Measurements from ENCODE around the gene HPSE2.

The HPSE2 gene

DNA sequence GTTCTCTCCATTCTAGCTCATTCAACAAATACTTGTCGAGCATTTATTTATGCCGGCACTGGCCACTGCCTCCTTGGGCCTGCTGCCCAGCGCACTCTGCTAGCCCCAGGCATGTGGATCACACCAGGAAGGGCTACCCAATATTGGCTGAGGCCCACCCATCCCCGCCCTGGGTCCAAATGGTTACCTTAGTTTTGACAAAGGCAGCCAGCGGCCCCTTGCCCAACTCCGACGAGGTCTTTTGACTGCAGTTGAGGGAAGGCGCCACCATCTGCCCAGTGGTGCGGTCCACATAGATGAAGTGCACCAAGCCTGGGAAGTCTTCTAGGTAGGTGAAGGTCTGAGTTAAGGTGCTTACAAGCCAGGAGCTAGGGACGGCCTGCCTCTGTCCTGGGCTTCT, 813.5 kb downstream of the HPSE2 start:
- TF ChIP-seq, protein P1, sequence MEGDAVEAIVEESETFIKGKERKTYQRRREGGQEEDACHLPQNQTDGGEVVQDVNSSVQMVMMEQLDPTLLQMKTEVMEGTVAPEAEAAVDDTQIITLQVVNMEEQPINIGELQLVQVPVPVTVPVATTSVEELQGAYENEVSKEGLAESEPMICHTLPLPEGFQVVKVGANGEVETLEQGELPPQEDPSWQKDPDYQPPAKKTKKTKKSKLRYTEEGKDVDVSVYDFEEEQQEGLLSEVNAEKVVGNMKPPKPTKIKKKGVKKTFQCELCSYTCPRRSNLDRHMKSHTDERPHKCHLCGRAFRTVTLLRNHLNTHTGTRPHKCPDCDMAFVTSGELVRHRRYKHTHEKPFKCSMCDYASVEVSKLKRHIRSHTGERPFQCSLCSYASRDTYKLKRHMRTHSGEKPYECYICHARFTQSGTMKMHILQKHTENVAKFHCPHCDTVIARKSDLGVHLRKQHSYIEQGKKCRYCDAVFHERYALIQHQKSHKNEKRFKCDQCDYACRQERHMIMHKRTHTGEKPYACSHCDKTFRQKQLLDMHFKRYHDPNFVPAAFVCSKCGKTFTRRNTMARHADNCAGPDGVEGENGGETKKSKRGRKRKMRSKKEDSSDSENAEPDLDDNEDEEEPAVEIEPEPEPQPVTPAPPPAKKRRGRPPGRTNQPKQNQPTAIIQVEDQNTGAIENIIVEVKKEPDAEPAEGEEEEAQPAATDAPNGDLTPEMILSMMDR (IDR thresholded peaks at IDR 0.05; ENCODE audit: borderline replicate concordance, insufficient read depth, low read depth, low read length): no peak
- H3K4me3 ChIP-seq (ENCODE audit: low read depth, low read length): no peak overlapping the region

DNA sequence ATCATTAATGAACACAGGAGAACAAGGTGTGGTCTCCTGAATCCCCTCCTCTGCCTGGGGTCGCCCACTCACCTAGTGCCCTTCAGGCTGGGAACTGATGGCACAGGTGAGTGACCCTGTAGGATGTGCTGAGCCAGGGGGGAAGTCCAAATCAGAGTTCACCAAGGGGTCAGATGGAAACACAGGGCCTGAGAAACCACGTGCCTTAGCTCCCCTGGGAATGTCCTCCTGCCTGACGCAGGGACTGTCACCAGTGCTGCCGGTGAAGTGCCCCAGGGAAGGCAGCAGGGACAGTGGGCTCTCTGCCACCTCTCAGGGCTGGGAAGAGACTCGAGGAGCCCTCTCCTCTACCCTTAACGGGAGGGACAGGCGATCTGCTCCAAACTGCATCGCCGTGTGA, 814.9 kb downstream of the HPSE2 start:
- TF ChIP-seq, protein P1 (IDR thresholded peaks at IDR 0.05; ENCODE audit: borderline replicate concordance, insufficient read depth, low read depth, low read length): no peak
- no peak overlapping the region for H3K4me3 ChIP-seq (ENCODE audit: low read depth, low read length)

DNA sequence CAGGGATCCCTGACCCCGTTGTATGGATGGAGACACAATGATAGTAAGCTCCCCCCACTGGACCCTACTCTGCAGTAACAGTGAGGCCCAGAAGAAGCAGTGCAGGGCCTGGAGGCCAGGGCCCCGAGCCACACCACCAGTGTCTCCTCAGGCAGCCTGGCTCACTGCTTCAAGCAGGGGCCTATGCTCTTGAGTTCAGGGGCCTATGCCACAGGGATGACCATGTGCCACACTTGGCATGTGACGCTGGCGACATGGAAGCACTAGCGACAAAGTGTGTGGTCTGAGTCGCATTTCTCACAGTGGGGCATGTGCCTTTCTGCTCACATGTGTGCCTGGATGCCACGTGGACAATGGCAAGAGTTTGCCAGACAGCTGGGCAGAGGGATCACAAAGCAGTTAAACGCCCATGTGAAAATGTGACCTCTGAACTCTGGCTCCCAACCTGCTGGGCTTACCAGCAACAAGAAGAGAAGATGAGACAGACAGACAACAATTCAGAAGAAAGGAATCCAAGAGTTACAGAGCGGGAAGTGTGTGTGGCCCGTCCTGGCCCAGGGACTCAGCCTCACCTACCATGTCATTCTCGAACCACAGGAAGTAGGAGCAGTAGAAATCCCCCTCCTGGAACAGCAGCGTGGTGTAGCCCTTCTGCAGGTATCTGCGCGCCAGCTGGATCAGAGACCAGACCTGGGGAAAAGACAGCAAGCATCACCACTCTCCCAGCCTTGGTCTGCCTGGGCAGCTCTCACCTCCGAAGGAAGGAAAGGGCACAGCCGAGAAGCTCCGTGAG, 816.0 kb downstream of the HPSE2 start:
- no peak overlapping the region for H3K4me3 ChIP-seq (ENCODE audit: low read depth, low read length)
- TF ChIP-seq, protein P1 (IDR thresholded peaks at IDR 0.05; ENCODE audit: borderline replicate concordance, insufficient read depth, low read depth, low read length): no peak

DNA sequence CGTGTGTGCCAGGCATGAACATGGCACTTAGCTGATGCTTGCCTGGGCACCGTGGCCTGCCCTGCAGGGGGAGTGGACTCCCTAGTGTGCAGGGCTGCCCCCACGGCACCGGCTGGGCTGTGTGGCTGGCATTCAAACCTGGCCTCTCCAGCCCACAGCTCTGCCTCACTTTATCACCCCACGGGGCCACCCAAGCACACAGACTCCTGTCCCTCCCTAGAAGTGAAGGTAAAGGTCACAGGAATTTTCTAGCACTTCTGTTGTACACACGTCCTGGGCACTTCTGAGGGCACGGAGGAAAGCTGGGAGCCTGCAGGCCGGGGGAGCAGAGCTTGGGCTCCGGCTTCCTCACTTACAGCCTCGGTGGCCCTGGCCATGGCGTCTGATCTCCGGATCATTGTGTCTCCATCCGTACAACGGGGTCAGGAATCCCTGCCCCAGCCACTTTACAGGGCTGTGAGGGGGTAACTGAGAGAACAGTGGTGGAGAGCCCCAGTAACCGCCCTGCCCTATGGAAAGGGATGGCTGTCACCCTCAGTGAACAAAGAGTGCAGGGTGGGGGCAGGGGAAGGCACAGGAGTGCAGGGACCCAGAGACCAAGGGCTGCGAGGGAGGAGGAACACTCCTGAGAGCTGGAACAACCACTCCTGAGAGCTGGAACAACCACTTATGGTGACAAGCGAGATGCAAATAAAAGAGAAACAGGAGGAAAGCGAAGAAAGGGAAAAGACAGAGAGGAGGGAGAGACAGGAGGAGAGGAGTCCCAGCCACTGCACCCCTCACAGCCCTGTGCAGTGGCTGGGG, 816.8 kb downstream of the HPSE2 start:
- no peak overlapping the region for H3K4me3 ChIP-seq (ENCODE audit: low read depth, low read length)
- TF ChIP-seq, protein P1 (IDR thresholded peaks at IDR 0.05; ENCODE audit: borderline replicate concordance, insufficient read depth, low read depth, low read length): no peak

DNA sequence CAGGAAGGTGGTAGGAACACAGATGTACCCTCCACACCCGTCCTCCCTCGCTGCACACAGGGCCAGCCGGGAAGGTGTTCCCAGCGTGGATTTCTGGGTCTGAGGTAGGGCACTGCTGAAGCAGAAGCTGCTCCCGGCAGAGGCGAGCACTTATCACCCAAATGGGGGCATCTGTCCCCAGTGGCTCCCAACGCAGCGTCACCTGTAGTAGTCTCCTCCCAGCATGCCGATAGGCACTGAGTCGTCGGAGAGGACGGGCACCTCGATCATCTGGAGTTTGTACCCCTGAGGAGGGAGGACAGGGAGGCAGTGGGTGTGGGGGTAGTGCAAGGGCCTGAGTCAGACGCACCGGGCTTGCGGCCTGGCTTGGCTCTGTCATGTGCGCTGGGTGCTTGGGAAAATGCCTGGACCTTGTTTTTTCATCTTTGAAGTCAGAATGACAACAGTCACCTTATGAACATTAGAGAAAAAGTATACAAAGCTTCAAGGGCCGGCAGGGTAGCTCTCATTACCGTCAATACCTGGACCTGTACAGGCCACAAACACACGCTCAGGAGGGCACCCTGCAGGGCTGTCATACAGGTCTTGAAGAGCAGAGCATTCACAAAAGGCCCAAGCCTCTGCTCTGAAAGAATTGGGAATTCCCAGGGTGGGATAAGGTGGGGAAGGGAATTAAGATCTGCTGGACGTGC, 817.5 kb downstream of the HPSE2 start:
- no peak overlapping the region for H3K4me3 ChIP-seq (ENCODE audit: low read depth, low read length)
- TF ChIP-seq, protein P1 (IDR thresholded peaks at IDR 0.05; ENCODE audit: borderline replicate concordance, insufficient read depth, low read depth, low read length): no peak

DNA sequence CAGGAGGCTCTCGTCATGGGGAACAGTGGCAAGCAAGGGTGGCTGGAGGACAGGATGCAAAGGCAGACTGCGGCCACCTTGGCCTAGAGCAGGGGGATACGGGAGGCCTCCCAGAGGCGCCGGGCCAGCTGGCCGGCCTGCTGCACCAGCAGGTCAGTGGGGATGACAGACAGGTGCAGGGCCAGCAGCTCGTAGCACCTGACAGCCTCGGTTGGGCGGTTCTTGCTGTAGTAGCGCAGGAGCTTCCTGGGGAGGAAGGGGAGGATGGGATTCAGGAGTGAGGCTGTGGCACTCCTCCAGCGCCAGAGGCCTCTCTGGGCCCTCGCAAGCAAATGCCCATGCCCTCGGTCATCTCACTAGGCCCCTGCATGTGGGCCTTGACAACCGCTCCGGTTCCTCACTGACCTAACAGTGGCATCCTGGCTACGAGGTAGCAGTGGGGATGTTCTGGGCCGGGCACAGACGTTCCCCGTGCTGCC, 818.1 kb downstream of the HPSE2 start:
- TF ChIP-seq, protein P1 (IDR thresholded peaks at IDR 0.05; ENCODE audit: borderline replicate concordance, insufficient read depth, low read depth, low read length): no peak
- no peak overlapping the region for H3K4me3 ChIP-seq (ENCODE audit: low read depth, low read length)
